ENCODE measurements around the gene NKAIN2. TPM values are rescaled to one million over a fixed set of nuclear protein-coding genes. Genes with fewer than 3 reads are reported as not detected.

Gene NKAIN2
- total RNA-seq, 1 experiment from 2014 or later, result not detected

DNA sequence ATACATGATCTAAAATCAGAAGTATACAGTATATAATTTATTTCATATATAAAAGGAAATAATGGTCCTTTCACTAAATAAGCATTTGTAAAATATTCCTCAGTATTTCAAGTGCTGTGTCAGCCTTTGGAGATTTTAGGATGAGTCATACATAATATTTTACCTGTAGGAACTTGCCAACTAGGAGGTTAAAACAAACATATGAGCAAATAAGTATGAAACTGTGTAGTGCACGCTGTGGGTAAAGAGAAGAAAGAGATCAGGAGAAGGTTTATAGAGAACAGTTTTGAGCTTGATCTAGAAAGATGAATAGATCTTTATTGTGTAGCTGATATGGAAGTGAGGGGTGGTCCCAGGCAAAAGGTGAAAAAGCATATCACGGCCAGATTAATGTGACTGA is 988.7 kb downstream of the NKAIN2 start:
- H3K4me3 Mint-ChIP-seq (ENCODE audit: low read depth, unreplicated experiment), result no peak overlapping the region
- peaks cover 8% of the 10 kb centered on the region for H3K4me1 Mint-ChIP-seq (ENCODE audit: low read depth, unreplicated experiment)
- no peaks in the 10 kb centered on the region for H3K27me3 Mint-ChIP-seq (ENCODE audit: unreplicated experiment)
- no peak for DNase-seq
- intact Hi-C loops (cut with micrococcal nuclease; ENCODE audit: unreplicated experiment), result loop anchor here (5.0 to 10.0 kb wide), 2 partner anchors 398 to 460 kb away; no protein-coding TSS in a partner anchor
- TF ChIP-seq, protein P1, sequence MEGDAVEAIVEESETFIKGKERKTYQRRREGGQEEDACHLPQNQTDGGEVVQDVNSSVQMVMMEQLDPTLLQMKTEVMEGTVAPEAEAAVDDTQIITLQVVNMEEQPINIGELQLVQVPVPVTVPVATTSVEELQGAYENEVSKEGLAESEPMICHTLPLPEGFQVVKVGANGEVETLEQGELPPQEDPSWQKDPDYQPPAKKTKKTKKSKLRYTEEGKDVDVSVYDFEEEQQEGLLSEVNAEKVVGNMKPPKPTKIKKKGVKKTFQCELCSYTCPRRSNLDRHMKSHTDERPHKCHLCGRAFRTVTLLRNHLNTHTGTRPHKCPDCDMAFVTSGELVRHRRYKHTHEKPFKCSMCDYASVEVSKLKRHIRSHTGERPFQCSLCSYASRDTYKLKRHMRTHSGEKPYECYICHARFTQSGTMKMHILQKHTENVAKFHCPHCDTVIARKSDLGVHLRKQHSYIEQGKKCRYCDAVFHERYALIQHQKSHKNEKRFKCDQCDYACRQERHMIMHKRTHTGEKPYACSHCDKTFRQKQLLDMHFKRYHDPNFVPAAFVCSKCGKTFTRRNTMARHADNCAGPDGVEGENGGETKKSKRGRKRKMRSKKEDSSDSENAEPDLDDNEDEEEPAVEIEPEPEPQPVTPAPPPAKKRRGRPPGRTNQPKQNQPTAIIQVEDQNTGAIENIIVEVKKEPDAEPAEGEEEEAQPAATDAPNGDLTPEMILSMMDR (IDR thresholded peaks at IDR 0.05; ENCODE audit: unreplicated experiment), result no peak
- no peaks in the 10 kb centered on the region for H3K36me3 Mint-ChIP-seq (ENCODE audit: insufficient read depth, unreplicated experiment)
- H3K9me3 Mint-ChIP-seq (ENCODE audit: low read depth, unreplicated experiment), result no peaks in the 10 kb centered on the region
- no peak overlapping the region for H3K27ac Mint-ChIP-seq (ENCODE audit: unreplicated experiment)
- BruUV-seq (replicated peaks), result no TSS peak
- CTCF ChIA-PET, result interaction anchor here (0.7 kb wide), 1 partner anchor 323 kb away, joined by 3 read pairs; no protein-coding TSS in a partner anchor

DNA sequence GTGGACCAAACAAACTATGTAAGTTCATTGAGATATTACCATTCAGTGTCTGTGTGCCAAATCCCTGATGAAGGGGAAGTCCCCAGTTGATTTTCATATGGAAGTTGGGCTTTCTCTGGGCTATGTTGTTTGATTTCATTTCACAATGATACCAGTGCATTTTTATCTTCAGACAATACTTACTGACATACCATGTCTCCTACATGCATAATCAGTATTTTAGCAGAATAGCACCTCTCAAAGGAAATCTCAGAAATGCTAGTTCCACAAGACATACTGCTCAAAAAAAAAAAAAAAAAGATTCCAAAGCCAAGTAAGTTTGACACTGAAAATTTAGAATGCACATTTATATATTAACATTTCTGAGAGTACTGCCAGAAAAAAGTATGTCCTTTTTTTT is 989.7 kb downstream of the NKAIN2 start:
- Mint-ChIP-seq H3K36me3 (ENCODE audit: insufficient read depth, unreplicated experiment) (no peaks in the 10 kb centered on the region), H3K4me1 (ENCODE audit: low read depth, unreplicated experiment) (peaks cover 8% of the 10 kb centered on the region), H3K4me3 (ENCODE audit: low read depth, unreplicated experiment) (no peak overlapping the region), H3K27ac (ENCODE audit: unreplicated experiment) (no peak overlapping the region), H3K27me3 (ENCODE audit: unreplicated experiment) (no peaks in the 10 kb centered on the region), H3K9me3 (ENCODE audit: low read depth, unreplicated experiment) (no peaks in the 10 kb centered on the region)
- CTCF ChIA-PET, result no interaction called here
- TF ChIP-seq, protein P1 (IDR thresholded peaks at IDR 0.05; ENCODE audit: unreplicated experiment), result no peak
- DNase-seq, result no peak
- intact Hi-C loops (cut with micrococcal nuclease; ENCODE audit: unreplicated experiment), result loop anchor here (5.0 to 10.0 kb wide), 2 partner anchors 399 to 461 kb away; no protein-coding TSS in a partner anchor
- BruUV-seq (replicated peaks), result no TSS peak

DNA sequence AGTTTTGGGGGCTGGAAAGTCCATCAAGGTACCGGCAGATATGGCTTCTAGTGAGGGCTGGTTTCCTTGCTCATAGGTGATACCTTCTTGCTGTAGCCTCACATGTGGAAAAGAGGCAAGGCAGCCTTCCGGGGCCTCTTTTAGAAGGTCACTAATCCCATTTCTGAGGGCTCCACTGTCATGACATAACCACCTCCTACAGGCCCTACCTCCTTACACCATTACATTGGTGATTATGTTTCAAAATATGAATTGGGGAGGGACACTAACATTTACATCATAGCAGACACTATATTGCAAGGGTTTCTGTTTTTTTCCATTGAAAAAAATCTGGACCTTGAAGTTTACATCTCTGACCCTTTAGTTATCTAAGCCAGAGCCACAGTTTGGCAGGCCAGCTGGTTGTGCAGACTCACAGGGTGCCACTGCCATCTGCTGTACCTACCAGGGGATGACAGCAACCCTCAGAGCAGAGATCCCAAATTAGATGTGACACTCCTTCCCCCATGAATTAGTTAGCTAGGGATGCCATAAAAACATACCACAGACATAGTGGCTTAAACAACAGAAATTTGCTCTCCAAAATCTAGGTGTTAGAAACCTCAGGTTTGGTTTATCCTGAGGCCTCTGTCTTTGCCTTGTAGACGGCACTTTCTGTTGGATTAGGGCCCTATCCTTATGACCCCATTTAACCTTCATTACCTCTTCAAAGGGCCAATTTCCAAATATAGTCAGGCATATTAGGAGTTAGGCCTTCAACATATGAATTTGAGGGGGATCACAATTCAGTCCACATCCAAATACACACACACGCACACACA is 992.2 kb downstream of the NKAIN2 start:
- intact Hi-C loops (cut with micrococcal nuclease; ENCODE audit: unreplicated experiment), result loop anchor here (1.0 to 10.0 kb wide), 3 partner anchors 401 to 1019 kb away; partner anchors contain the start of gene NKAIN2
- Mint-ChIP-seq H3K27me3 (ENCODE audit: unreplicated experiment) (no peaks in the 10 kb centered on the region), H3K9me3 (ENCODE audit: low read depth, unreplicated experiment) (no peaks in the 10 kb centered on the region), H3K36me3 (ENCODE audit: insufficient read depth, unreplicated experiment) (no peaks in the 10 kb centered on the region), H3K4me3 (ENCODE audit: low read depth, unreplicated experiment) (no peak overlapping the region), H3K4me1 (ENCODE audit: low read depth, unreplicated experiment) (peaks cover 16% of the 10 kb centered on the region), H3K27ac (ENCODE audit: unreplicated experiment) (no peak overlapping the region)
- TF ChIP-seq, protein P1 (IDR thresholded peaks at IDR 0.05; ENCODE audit: unreplicated experiment), result peak; percentile 47
- peak; percentile 19 for DNase-seq
- CTCF ChIA-PET, result interaction anchor here (0.6 to 1.5 kb wide), 3 partner anchors 994 to 1081 kb away, joined by 3 to 4 read pairs (median 4); no protein-coding TSS in a partner anchor
- no TSS peak for BruUV-seq (replicated peaks)

DNA sequence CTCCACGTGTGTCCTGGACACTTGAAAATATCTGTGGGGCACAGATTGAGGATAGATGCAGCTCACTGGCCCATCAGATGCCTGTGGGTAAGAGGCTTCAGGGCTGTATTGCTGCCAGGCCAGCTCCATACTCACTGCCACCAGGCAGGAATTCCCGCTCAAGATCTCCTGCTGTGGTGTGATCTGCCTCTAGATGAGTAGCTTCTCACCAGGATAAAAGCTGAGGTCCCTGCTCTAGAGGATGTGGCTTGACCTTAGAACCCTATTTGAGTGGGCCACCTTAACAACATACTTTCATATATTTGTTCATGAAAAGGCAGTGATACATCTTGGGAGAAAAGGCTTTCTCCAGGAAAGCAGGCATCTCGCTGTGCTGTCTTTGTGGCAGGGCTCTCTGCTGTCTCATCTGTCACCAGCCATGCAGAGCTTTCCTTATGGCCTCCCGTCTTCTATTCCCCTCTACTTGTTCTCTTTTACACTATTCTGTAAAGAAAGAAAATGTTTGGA is 992.9 kb downstream of the NKAIN2 start:
- CTCF ChIA-PET, result interaction anchor here (1.1 to 1.5 kb wide), 2 partner anchors 994 to 1081 kb away, joined by 4 read pairs; no protein-coding TSS in a partner anchor
- peaks cover 16% of the 10 kb centered on the region for H3K4me1 Mint-ChIP-seq (ENCODE audit: low read depth, unreplicated experiment)
- H3K9me3 Mint-ChIP-seq (ENCODE audit: low read depth, unreplicated experiment), result no peaks in the 10 kb centered on the region
- no TSS peak for BruUV-seq (replicated peaks)
- no peaks in the 10 kb centered on the region for H3K36me3 Mint-ChIP-seq (ENCODE audit: insufficient read depth, unreplicated experiment)
- no peak overlapping the region for H3K4me3 Mint-ChIP-seq (ENCODE audit: low read depth, unreplicated experiment)
- DNase-seq, result no peak
- no peak overlapping the region for H3K27ac Mint-ChIP-seq (ENCODE audit: unreplicated experiment)
- intact Hi-C loops (cut with micrococcal nuclease; ENCODE audit: unreplicated experiment), result loop anchor here (1.0 to 10.0 kb wide), 3 partner anchors 402 to 1019 kb away; partner anchors contain the start of gene NKAIN2
- TF ChIP-seq, protein P1 (IDR thresholded peaks at IDR 0.05; ENCODE audit: unreplicated experiment), result no peak
- H3K27me3 Mint-ChIP-seq (ENCODE audit: unreplicated experiment), result no peaks in the 10 kb centered on the region

Data from Calu3 (cell line).